Endometrial microvascular endothelial cells (primary cell): ENCODE data around the gene CRTC3. TPM values are rescaled to one million over a fixed set of nuclear protein-coding genes. Genes with fewer than 3 reads are reported as not detected.

Experiments
- in situ Hi-C: cut with HindIII; loops from 2 replicates; pipeline ENCODE4 v1.10.0; 2017; ENCODE audit warnings: low sequenced_read_pairs, low pct_unique_long_range_greater_than_20kb; ENCODE audit errors: inconsistent ontology term
- total RNA-seq: library from RNA; depleted of rRNA; stranded (reverse); fragments of >200 nt; gene quantifications from one replicate; pipeline ENCODE4 v1.2.3, GENCODE V29; 2015; ENCODE audit errors: inconsistent ontology term

CRTC3 gene
- total RNA-seq, 1 donor from 2014 or later = 13.1 TPM

DNA sequence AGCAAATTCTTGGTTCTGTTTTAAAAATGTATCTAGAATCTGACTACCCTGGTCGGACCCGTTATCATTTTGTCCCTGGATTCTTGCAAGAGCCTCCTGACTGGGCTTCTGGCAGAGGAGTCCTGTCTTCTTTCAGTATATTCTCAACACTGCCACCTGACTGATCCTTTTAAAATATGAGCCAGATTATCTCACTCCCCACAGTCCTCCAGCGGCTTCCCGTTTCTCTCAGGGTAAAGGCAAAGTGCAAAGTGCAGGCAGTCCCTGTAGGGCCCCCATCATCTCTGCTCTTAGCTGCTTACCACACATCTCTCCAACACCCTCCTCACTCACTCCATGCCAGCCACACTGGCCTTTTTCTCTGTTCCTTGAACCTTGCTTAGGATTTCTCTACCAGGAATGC, 28.4 kb downstream of the CRTC3 start:
- in situ Hi-C loops = no loop called here

DNA sequence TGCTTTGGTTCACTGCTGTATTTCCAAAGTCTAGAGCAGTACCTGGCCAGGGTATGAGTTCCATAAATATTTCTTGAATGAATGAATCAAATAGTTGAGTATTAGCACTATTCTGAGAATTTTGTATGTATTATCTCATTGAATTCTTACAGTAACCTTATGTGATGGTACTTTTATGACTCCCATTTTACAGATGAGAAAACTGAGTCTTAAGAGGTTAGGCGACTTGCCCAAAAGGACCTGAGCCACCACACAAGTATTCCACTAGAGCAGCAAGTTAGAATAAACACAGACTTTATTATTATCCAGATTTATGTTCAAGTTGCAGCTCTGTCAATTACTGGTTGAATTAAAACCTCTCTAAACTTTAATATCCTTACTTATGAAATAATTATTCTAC, 29.4 kb downstream of the CRTC3 start:
- in situ Hi-C loops = no loop called here

- in situ Hi-C loops = no loop called here
Observed at GRCh38 chr15:90560229-90560776, 30.6 kb downstream of the CRTC3 start.

DNA sequence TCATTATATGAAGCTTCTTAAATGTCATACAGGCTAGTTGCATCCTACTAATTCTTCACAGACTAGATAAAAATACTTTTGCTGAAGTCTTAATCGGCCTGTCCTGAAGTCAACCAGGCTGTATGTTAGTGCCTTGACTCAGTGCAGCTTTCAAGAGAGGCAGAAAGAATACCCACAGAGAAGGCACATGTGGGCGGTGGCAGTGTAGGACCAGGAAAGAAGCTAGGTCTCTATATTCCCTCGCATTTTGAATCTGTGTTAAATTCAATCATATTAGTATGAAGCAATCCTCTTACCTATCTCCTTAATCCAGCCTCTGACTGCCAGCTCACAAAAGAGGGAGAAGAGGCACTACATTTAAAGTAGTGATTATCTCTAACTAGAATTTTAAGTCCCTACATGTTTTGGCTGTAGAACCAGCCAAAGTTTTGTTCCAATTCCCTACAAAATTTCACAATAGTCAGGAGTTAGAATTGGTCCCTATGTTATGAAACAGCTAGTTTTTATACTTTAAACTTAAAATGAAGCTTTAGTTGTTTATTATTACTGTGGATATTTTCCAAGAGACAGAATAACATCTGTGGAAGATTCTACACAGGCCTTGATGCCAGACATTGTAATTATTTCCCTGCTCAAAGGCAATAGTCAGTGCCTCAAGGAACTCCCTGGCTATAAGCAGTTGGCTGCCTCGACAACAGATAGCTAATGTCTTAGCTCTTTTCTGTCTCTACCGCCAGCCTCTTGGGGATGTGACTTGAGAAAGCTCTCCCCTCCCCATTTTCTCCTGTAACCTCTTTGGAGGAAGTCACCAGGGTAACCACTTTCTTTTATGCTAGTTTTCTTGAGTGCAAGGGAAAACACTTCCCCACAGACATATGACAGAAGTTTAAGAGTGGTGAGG, 31.9 kb downstream of the CRTC3 start:
- in situ Hi-C loops = no loop called here

DNA sequence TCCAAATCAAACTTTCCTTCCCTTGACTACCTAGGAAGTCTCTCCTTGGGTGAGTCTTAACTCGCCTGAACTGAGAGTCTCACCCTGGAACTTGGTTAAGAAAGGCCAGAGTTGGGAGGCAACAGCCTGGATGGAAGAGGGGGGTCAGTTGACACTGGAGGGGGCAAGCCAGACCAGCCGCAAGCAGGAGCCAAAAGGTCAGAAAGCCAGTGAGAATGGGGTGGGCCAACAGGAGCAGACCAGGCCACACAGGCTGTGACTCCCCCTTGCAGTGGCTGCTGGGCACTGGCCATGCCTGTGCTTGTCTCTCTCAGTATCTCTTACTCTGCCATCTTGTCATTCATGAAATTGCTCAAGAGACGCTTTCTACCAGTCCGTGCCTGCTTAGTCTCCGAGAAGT, 32.9 kb downstream of the CRTC3 start:
- in situ Hi-C loops = no loop called here

DNA sequence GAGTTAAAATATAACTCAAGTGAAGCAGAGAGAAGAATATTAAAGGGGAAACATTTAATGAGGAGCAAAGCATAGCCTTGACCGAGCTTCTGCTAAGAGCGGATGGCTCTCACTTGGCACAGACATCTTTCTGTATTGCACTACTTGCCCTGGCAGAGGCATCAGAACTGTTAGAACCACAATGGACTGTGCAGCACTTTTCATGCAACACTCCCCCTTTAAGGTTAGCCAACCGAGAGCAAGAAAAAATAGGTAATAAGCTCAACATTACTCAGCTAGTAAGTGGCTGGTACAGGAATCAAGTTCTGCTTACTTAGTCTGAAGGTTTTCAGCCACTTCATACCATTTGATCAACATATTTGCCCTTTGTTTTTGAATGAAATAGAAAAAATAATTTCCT, 33.7 kb downstream of the CRTC3 start:
- in situ Hi-C loops = no loop called here

DNA sequence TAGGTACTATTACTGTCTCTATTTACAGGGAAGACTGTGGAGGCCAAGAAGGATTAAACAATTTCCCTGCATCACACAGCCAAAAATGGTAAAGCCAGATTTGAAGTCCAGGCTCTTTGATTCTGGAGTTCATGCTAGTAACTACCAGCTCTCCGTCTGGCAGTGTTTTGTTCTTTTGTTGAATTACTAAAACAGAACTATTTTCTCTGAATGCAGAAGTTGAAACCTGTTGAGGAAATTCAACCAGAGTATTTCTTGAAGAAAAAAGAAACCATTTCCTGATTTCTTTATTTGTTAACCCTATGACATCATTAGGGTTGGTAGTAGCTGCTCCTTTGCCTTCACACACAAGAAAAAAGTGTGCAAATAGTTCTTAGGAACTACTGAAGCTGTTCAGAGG, 34.3 kb downstream of the CRTC3 start:
- in situ Hi-C loops = no loop called here

DNA sequence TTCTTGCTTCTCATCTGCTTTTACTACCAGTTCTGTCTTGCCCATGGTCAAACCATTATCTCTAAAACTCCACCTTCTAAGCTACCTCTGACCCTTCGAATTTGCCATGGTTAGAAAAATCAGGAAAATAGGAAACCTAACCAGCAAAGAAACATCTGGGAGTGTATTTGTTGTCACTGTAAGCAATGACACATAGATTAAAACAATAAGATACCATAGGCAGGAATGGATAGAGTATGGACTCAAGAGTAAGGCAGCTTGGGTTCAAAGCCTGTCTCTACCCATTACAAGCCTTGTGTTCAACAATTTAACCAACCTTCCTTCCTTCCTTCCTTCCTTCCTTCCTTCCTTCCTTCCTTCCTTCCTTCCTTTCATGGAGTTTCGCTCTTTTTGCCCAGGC, 34.9 kb downstream of the CRTC3 start:
- in situ Hi-C loops = no loop called here

- in situ Hi-C loops = no loop called here
Observed at GRCh38 chr15:90565866-90566265, 36.1 kb downstream of the CRTC3 start.

GRCh38 chr15:90570643-90571042, 40.9 kb downstream of the CRTC3 start:
- in situ Hi-C loops = no loop called here

- in situ Hi-C loops = no loop called here
Observed at GRCh38 chr15:90571063-90571541, 41.4 kb downstream of the CRTC3 start.

GRCh38 chr15:90572893-90573292, 43.2 kb downstream of the CRTC3 start:
- in situ Hi-C loops = no loop called here

- in situ Hi-C loops = no loop called here
Observed at GRCh38 chr15:90576711-90577389, 47.1 kb downstream of the CRTC3 start.

- in situ Hi-C loops = no loop called here
Observed at GRCh38 chr15:90579213-90579612, 49.5 kb downstream of the CRTC3 start.

- in situ Hi-C loops = no loop called here
Observed at GRCh38 chr15:90580099-90580498, 50.4 kb downstream of the CRTC3 start.

DNA sequence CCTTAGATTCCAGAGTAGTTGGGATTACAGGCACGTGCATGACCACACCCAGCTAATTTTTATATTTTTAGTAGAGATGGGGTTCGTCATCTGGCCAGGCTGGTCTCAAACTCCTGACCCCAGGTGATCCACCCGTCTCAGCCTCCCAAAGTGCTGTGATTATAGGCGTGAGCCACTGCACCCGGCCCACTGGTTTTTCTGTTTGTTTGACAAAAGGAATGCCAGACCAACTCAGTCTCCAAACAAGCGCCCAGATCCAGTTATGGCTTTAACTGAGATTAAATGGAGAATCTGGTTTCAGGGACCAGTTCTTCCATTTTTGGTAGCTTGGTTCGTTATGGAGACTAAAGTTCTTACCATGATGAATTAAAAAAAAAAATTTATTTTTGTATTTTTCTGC, 50.8 kb downstream of the CRTC3 start:
- in situ Hi-C loops = no loop called here

DNA sequence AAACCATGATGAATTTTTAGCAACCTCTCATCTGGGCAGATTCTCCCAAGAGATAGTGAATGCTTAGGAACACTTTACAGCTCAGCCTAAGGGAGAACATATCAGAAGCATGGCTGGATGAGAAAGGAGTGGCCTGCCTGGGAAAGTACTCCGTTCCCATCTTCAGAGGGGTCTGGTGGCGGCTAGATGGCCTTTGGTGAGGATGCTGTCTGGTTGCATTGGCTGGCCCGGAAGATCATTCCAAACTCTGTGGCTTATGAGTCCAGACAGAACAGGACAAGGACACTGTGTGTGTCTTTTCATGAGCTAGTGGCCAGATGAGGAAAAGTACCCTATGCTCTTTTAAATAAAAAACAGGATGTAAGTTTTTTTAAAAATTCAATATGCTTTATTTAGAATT, 51.2 kb downstream of the CRTC3 start:
- in situ Hi-C loops = no loop called here

GRCh38 chr15:90581771-90582352, 52.1 kb downstream of the CRTC3 start:
- in situ Hi-C loops = no loop called here

DNA sequence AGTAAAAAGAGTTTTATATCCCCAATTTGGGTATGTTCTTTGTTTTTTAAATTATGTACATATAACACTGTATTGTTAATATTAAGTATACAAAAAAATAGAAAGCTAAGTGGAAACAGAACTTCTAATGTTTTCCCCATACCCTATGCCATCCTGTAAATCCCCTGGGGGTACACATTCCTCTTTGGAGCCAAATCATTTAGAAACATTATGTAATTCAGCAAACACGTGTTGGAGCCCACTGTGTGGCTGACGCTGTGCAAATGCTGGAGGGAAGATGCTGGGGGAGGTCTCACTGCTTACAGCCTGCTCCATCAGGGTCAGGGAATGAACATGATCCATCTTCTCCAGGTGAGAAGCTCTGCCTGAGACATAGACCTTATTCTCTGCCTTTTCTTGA, 52.8 kb downstream of the CRTC3 start:
- in situ Hi-C loops = no loop called here
